ENCODE measurements around the gene EXTL2.

DNA sequence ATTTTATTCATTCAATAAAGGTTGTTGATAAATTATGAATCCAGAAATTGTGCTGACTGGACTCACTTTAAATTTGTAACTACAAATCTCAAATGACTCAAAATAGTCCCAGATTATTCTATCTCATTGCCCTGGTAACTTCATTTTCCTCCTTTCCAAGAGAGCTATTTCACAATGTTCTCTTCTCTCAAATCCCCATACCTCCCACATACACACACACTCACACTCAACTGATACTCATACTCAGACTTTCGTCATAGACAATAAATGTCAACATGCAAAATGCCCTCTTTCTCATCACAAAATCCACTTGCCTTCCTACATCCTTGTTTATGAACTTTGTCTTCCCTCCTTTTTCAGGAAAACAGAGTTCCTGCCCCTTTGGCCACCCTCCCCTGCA, 33.3 kb downstream of the EXTL2 start:
- TF ChIP-seq NPAS2 (CRISPR knock-in tag; IDR thresholded peaks at IDR 0.05; ENCODE audit: borderline replicate concordance): no peak
- TF ChIP-seq MAX (IDR thresholded peaks at IDR 0.05): no peak
- TF ChIP-seq CTCF (IDR thresholded peaks at IDR 0.05): no peak
